Liver (tissue), 9 donors: Measurements from ENCODE around the gene CLDN16. TPM values are rescaled to one million over a fixed set of nuclear protein-coding genes. Genes with fewer than 3 reads are reported as not detected.

Source experiments
- DNase-seq: peaks from one replicate; pipeline ENCODE4 v3.0.0-alpha.2; 2017; ENCODE audit warnings: low spot score
- H3K27ac ChIP-seq, 2 donors: one replicate each; pipeline ENCODE4 v1.7.0; 2013; ENCODE audit warnings: inconsistent platforms in 2 of 2, low read length in 2 of 2, control low read depth in 1 of 2, low read depth in 1 of 2, mild to moderate bottlenecking in 1 of 2
- H3K27me3 ChIP-seq, 4 donors: one replicate each; pipeline versions ENCODE4 v1.6.1 to v1.7.0; 2013; ENCODE audit warnings: low read length in 3 of 4, inconsistent platforms in 1 of 4, mild to moderate bottlenecking in 1 of 4, moderate library complexity in 1 of 4; ENCODE audit not compliant: control insufficient read depth in 4 of 4, insufficient read depth in 4 of 4
- H3K36me3 ChIP-seq, 4 donors: one replicate each; pipeline versions ENCODE4 v1.6.1 to v1.7.0; 2013; ENCODE audit warnings: low read length in 3 of 4, mild to moderate bottlenecking in 3 of 4, low read depth in 1 of 4, moderate library complexity in 1 of 4; ENCODE audit not compliant: control insufficient read depth in 4 of 4, insufficient read depth in 3 of 4
- H3K4me1 ChIP-seq, 4 donors: one replicate each; pipeline versions ENCODE4 v1.6.1 to v1.7.0; 2013; ENCODE audit warnings: low read length in 3 of 4, mild to moderate bottlenecking in 3 of 4, moderate library complexity in 1 of 4; ENCODE audit not compliant: control insufficient read depth in 4 of 4, insufficient read depth in 4 of 4
- H3K4me3 ChIP-seq, 3 donors: one replicate each; pipeline versions ENCODE4 v1.6.1 to v1.7.0; 2013; ENCODE audit warnings: low read length in 3 of 3, control low read depth in 1 of 3, low read depth in 1 of 3, mild to moderate bottlenecking in 1 of 3
- H3K9ac ChIP-seq, 2 donors: one replicate each; pipeline ENCODE4 v1.7.0; 2013; ENCODE audit warnings: low read length in 2 of 2, mild to moderate bottlenecking in 2 of 2, moderate library complexity in 2 of 2, control low read depth in 1 of 2, low read depth in 1 of 2
- H3K9me3 ChIP-seq, 4 donors: one replicate each; pipeline versions ENCODE4 v1.6.1 to v1.7.0; 2013; ENCODE audit warnings: low read length in 3 of 4; ENCODE audit not compliant: control insufficient read depth in 4 of 4
- EGR1 ChIP-seq, 2 donors: IDR thresholded peaks; 2 replicates each; pipeline ENCODE4 v1.6.1; 2016 to 2018; ENCODE audit warnings: antibody characterized with exemption in 2 of 2, low read depth in 2 of 2
- FOXA1 ChIP-seq: IDR thresholded peaks from 2 replicates; pipeline ENCODE4 v1.6.1; 2016; ENCODE audit warnings: antibody characterized with exemption
- FOXA2 ChIP-seq: IDR thresholded peaks from 2 replicates; pipeline ENCODE4 v1.6.1; 2016; ENCODE audit warnings: antibody characterized with exemption
- HNF4A ChIP-seq, 2 donors: conservative IDR thresholded peaks; 2 replicates each; pipeline ENCODE4 v1.6.1; 2016; ENCODE audit warnings: antibody characterized with exemption in 2 of 2, mild to moderate bottlenecking in 2 of 2
- HNF4G ChIP-seq: IDR thresholded peaks from 2 replicates; pipeline ENCODE4 v1.6.1; 2016; ENCODE audit warnings: antibody characterized with exemption
- JUND ChIP-seq, 2 donors: IDR thresholded peaks; 2 replicates each; pipeline ENCODE4 v1.6.1; 2016; ENCODE audit warnings: antibody characterized with exemption in 2 of 2
- NR2F2 ChIP-seq: IDR thresholded peaks from 2 replicates; pipeline ENCODE4 v1.6.1; 2016; ENCODE audit warnings: antibody characterized with exemption
- RAD21 ChIP-seq, 2 donors: IDR thresholded peaks; 2 replicates each; pipeline ENCODE4 v1.6.1; 2016; ENCODE audit warnings: antibody characterized with exemption in 2 of 2, mild to moderate bottlenecking in 2 of 2
- RXRA ChIP-seq, 2 donors: IDR thresholded peaks; 2 replicates each; pipeline ENCODE4 v1.6.1; 2017 to 2018; ENCODE audit warnings: antibody characterized with exemption in 2 of 2, mild to moderate bottlenecking in 1 of 2
- SP1 ChIP-seq: IDR thresholded peaks from 2 replicates; pipeline ENCODE4 v1.6.1; 2018; ENCODE audit warnings: antibody characterized with exemption, mild to moderate bottlenecking
- TAF1 ChIP-seq: conservative IDR thresholded peaks from 2 replicates; pipeline ENCODE4 v1.6.1; 2016; ENCODE audit warnings: antibody characterized with exemption, mild to moderate bottlenecking
- YY1 ChIP-seq: IDR thresholded peaks from 2 replicates; pipeline ENCODE4 v1.6.1; 2016; ENCODE audit warnings: antibody characterized with exemption, mild to moderate bottlenecking
- WGBS: extraction: QIAGEN DNeasy Blood & Tissue Kit; methylation state at CpG from one replicate; pipeline ENCODE4 v1.1.7; 2013; 5-methylcytosine and 5-hydroxymethylcytosine counted together
- polyA plus RNA-seq, 2 donors: library from polyadenylated mRNA; stranded (reverse) in 1 of 2; unstranded in 1 of 2; fragments of 200-250 nt in 1 of 2; fragments of >200 nt in 1 of 2; fragmentation: Nextera tagmentation in 1 of 2; extraction: Ambion mirVana in 1 of 2; gene quantifications; one replicate each; pipeline versions ENCODE4 v1.2.1 to v1.2.3, GENCODE V29; 2013 to 2015
- total RNA-seq, 2 donors: library from RNA; depleted of rRNA; stranded (reverse); fragments of >200 nt; gene quantifications; one replicate each; pipeline ENCODE4 v1.2.3, GENCODE V29; 2014
- TF ChIP-seq, protein P1 (sequence below): IDR thresholded peaks from 2 replicates; pipeline ENCODE4 v1.6.1; 2016; ENCODE audit warnings: antibody characterized with exemption
- TF ChIP-seq, protein P2 (sequence below): IDR thresholded peaks from 2 replicates; pipeline ENCODE4 v1.6.1; 2016; ENCODE audit warnings: antibody characterized with exemption, mild to moderate bottlenecking
- TF ChIP-seq, protein P3 (sequence below): IDR thresholded peaks from 2 replicates; pipeline ENCODE4 v1.6.1; 2016; ENCODE audit warnings: antibody characterized with exemption
- TF ChIP-seq, protein P4 (sequence below): fragments of 150-350 bp; IDR thresholded peaks from 2 replicates; pipeline ENCODE4 v1.5.1; 2017; ENCODE audit warnings: improper control_type of control experiment, low read depth, low read length; ENCODE audit not compliant: missing input control
- donor health status: healthy.
- donor health status: healthy.
- donor health status: healthy.
- donor health status: healthy.
- donor health status: healthy.

CLDN16 gene
- total and polyA plus RNA-seq, 4 donors: 0.22 to 0.89 (median 0.70) TPM

DNA sequence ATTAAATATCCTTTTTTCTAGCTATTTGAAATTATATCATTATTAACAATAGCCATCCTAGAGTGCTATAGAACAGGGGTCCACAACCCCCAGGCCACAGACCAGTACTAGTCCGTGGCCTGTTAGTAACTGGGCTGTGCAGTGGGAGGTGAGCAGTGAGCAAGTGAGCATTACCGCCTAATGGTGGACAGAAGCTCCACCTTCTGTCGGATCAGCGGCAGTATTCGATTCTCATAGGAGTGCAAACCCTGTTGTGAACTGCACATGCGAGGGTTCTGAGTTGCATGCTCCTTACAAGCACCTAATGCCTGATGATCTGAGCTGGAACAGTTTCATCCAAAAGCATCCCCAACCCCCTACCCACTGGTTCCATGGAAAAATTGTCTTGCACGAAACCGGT is 11.7 kb downstream of the CLDN16 start:
- Histone ChIP-seq H3K27me3 (no peaks in the 10 kb centered on the region), H3K36me3 (no peaks in the 10 kb centered on the region), H3K4me1 (no peaks in the 10 kb centered on the region), H3K4me3 (no peak overlapping the region), H3K9me3 (no peaks in the 10 kb centered on the region), H3K9ac (no peak overlapping the region), H3K27ac (no peak overlapping the region)
- no peak for DNase-seq
- WGBS: 97% methylated on average over 8 of the region's 8 CpGs
- TF ChIP-seq EGR1 (IDR thresholded peaks at IDR 0.05; ENCODE audit: low read depth in 2 of 2) (no peak), RAD21 (IDR thresholded peaks at IDR 0.05) (no peak), YY1 (no peak), HNF4A (conservative IDR thresholded peaks at IDR 0.05) (no peak), SP1 (no peak), NR2F2 (no peak), HNF4G (no peak), FOXA1 (no peak), RXRA (IDR thresholded peaks at IDR 0.05) (no peak), JUND (IDR thresholded peaks at IDR 0.05) (no peak)
- TF ChIP-seq, protein P1, sequence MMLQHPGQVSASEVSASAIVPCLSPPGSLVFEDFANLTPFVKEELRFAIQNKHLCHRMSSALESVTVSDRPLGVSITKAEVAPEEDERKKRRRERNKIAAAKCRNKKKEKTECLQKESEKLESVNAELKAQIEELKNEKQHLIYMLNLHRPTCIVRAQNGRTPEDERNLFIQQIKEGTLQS: no peak
- TF ChIP-seq, protein P2, sequence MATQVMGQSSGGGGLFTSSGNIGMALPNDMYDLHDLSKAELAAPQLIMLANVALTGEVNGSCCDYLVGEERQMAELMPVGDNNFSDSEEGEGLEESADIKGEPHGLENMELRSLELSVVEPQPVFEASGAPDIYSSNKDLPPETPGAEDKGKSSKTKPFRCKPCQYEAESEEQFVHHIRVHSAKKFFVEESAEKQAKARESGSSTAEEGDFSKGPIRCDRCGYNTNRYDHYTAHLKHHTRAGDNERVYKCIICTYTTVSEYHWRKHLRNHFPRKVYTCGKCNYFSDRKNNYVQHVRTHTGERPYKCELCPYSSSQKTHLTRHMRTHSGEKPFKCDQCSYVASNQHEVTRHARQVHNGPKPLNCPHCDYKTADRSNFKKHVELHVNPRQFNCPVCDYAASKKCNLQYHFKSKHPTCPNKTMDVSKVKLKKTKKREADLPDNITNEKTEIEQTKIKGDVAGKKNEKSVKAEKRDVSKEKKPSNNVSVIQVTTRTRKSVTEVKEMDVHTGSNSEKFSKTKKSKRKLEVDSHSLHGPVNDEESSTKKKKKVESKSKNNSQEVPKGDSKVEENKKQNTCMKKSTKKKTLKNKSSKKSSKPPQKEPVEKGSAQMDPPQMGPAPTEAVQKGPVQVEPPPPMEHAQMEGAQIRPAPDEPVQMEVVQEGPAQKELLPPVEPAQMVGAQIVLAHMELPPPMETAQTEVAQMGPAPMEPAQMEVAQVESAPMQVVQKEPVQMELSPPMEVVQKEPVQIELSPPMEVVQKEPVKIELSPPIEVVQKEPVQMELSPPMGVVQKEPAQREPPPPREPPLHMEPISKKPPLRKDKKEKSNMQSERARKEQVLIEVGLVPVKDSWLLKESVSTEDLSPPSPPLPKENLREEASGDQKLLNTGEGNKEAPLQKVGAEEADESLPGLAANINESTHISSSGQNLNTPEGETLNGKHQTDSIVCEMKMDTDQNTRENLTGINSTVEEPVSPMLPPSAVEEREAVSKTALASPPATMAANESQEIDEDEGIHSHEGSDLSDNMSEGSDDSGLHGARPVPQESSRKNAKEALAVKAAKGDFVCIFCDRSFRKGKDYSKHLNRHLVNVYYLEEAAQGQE: no peak
- TF ChIP-seq, protein P3, sequence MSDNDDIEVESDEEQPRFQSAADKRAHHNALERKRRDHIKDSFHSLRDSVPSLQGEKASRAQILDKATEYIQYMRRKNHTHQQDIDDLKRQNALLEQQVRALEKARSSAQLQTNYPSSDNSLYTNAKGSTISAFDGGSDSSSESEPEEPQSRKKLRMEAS: no peak

DNA sequence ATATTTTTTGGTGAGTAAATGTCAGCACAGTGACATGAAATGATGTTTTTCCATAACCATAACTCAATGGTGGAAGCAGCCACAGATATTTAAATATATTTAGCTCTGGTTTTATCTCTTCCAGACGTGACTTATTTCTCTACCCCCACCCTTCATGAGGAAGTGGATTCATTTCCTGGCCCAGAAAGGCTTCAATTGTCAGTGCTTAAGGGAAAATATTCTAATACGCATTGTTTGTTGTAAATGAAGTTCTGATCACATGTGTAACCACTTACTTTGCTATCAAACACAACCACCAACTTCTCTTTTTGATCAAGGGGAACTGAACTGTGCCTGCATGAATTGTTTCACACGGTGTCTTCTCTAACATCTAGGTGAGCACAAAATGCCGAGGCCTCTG is 14.0 kb downstream of the CLDN16 start:
- 69% methylated on average over 4 of the region's 4 CpGs for WGBS
- no peak for TF ChIP-seq EGR1 (IDR thresholded peaks at IDR 0.05; ENCODE audit: low read depth in 2 of 2)
- no peak for TF ChIP-seq FOXA2
- no peak for TF ChIP-seq TAF1
- TF ChIP-seq YY1: no peak
- TF ChIP-seq JUND (IDR thresholded peaks at IDR 0.05): no peak
- no peak for TF ChIP-seq FOXA1
- TF ChIP-seq, protein P4, sequence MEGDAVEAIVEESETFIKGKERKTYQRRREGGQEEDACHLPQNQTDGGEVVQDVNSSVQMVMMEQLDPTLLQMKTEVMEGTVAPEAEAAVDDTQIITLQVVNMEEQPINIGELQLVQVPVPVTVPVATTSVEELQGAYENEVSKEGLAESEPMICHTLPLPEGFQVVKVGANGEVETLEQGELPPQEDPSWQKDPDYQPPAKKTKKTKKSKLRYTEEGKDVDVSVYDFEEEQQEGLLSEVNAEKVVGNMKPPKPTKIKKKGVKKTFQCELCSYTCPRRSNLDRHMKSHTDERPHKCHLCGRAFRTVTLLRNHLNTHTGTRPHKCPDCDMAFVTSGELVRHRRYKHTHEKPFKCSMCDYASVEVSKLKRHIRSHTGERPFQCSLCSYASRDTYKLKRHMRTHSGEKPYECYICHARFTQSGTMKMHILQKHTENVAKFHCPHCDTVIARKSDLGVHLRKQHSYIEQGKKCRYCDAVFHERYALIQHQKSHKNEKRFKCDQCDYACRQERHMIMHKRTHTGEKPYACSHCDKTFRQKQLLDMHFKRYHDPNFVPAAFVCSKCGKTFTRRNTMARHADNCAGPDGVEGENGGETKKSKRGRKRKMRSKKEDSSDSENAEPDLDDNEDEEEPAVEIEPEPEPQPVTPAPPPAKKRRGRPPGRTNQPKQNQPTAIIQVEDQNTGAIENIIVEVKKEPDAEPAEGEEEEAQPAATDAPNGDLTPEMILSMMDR: no peak
- H3K27me3 ChIP-seq: no peaks in the 10 kb centered on the region
- no peak overlapping the region for H3K4me3 ChIP-seq
- H3K27ac ChIP-seq: no peak overlapping the region
- H3K9me3 ChIP-seq: no peaks in the 10 kb centered on the region
- no peak for DNase-seq
- H3K36me3 ChIP-seq: no peaks in the 10 kb centered on the region
- H3K9ac ChIP-seq: no peak overlapping the region
- H3K4me1 ChIP-seq: no peaks in the 10 kb centered on the region
